DOHH2 (cell line): ENCODE measurements around the gene KANTR.
A peak's percentile ranks its signal among the peaks of the same experiment; 100 is the strongest.

Source experiments
- H3F3A ChIP-seq: fragments of 200-600 bp; sonication (generic), shearing (Covaris generic); 2 replicates; pipeline ENCODE4 v1.6.0; 2016; ENCODE audit warnings: antibody characterized with exemption, mild to moderate bottlenecking; ENCODE audit not compliant: control insufficient read depth, insufficient read depth
- H3K27ac ChIP-seq: fragments of 200-600 bp; sonication (generic); 2 replicates; pipeline ENCODE4 v1.5.1; 2014; ENCODE audit warnings: low read depth, mild to moderate bottlenecking, low read length, moderate library complexity
- H3K27me3 ChIP-seq: fragments of 200-600 bp; sonication (generic); 2 replicates; pipeline ENCODE4 v1.6.1; 2014; ENCODE audit warnings: mild to moderate bottlenecking, low read length, mixed read lengths; ENCODE audit not compliant: control insufficient read depth
- H3K36me3 ChIP-seq: fragments of 200-600 bp; sonication (generic); 2 replicates; pipeline ENCODE4 v1.6.1; 2014; ENCODE audit warnings: mild to moderate bottlenecking, low read length, moderate library complexity, mixed read lengths; ENCODE audit not compliant: control insufficient read depth
- H3K4me1 ChIP-seq: fragments of 200-600 bp; sonication (generic); 2 replicates; pipeline ENCODE4 v1.6.1; 2014; ENCODE audit warnings: mild to moderate bottlenecking, low read length, mixed read lengths; ENCODE audit not compliant: control insufficient read depth
- H3K4me2 ChIP-seq: fragments of 200-600 bp; sonication (generic); 2 replicates; pipeline ENCODE4 v1.6.0; 2014; ENCODE audit warnings: mild to moderate bottlenecking, low read length, moderate library complexity
- H3K4me3 ChIP-seq: fragments of 200-600 bp; sonication (generic); 2 replicates; pipeline ENCODE4 v1.5.1; 2014; ENCODE audit warnings: mild to moderate bottlenecking, low read length, mixed read lengths
- H3K79me2 ChIP-seq: fragments of 200-600 bp; sonication (generic); 2 replicates; pipeline ENCODE4 v1.6.1; 2014; ENCODE audit warnings: mild to moderate bottlenecking, low read length, mixed read lengths; ENCODE audit not compliant: control insufficient read depth
- H3K9me2 ChIP-seq: fragments of 200-600 bp; sonication (generic); replicated peaks from 2 replicates; pipeline ENCODE4 v1.6.1; 2014; ENCODE audit warnings: mild to moderate bottlenecking, low read length, mixed read lengths; ENCODE audit not compliant: control insufficient read depth
- H3K9me3 ChIP-seq: fragments of 200-600 bp; sonication (generic); 2 replicates; pipeline ENCODE4 v1.6.1; 2014; ENCODE audit warnings: antibody characterized with exemption, low read length, mixed read lengths; ENCODE audit not compliant: control insufficient read depth, insufficient read depth
- H4K20me1 ChIP-seq: fragments of 200-600 bp; sonication (generic); 2 replicates; pipeline ENCODE4 v1.6.0; 2014; ENCODE audit warnings: low read depth, mild to moderate bottlenecking, antibody characterized with exemption, low read length, moderate library complexity; ENCODE audit not compliant: control insufficient read depth, insufficient read depth
- CTCF ChIP-seq: fragments of 200-600 bp; sonication (generic); IDR thresholded peaks from one replicate; pipeline ENCODE4 v1.5.1; 2014; ENCODE audit warnings: antibody characterized with exemption, mild to moderate bottlenecking, low read depth, low read length; ENCODE audit not compliant: poor library complexity, severe bottlenecking
- EZH2phosphoT487 ChIP-seq: fragments of 200-600 bp; sonication (generic); IDR thresholded peaks from 2 replicates; pipeline ENCODE4 v1.6.1; 2017; ENCODE audit warnings: borderline replicate concordance, mild to moderate bottlenecking, antibody characterized with exemption, low read length, moderate library complexity, mixed read lengths

Gene KANTR

DNA sequence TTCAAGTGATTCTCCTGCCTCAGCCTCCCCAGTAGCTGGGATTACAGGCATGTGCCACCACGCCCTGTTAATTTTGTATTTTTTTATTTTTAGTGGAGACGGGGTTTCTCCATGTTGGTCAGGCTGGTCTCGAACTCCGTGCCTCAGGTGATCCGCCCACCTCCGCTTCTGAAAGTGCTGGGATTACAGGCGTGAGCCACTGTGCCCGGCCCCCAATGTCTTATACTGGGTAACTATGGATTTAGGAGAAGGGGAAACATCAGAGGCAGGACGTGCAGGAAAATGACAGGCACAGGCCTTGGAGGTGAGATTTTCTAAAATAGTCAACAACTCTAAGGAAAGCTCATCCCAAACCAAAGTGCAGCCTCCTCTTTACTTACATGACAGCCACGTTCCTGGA, 22.9 kb upstream of the KANTR start:
- Histone ChIP-seq H3K27me3 (no peaks in the 10 kb centered on the region), H3K9me3 (no peaks in the 10 kb centered on the region), H3K79me2 (no peaks in the 10 kb centered on the region), H3F3A (peaks cover 16% of the 10 kb centered on the region), H3K9me2 (no peaks in the 10 kb centered on the region), H3K36me3 (no peaks in the 10 kb centered on the region), H3K4me3 (peak overlapping the region; percentile 75), H3K27ac (peak overlapping the region; percentile 95), H4K20me1 (no peaks in the 10 kb centered on the region), H3K4me1 (peaks cover 25% of the 10 kb centered on the region), H3K4me2 (peak overlapping the region; percentile 75)
- TF ChIP-seq CTCF: no peak
- no peak for TF ChIP-seq EZH2phosphoT487

- H4K20me1 ChIP-seq: no peaks in the 10 kb centered on the region
- peak overlapping the region; percentile 75 for H3K4me2 ChIP-seq
- peak; percentile 65 for TF ChIP-seq CTCF
- TF ChIP-seq EZH2phosphoT487: no peak
- H3K9me2 ChIP-seq: no peaks in the 10 kb centered on the region
- H3K27me3 ChIP-seq: no peaks in the 10 kb centered on the region
- H3F3A ChIP-seq: peaks cover 16% of the 10 kb centered on the region
- H3K27ac ChIP-seq: peak overlapping the region; percentile 95
- H3K4me3 ChIP-seq: peak overlapping the region; percentile 75
- peaks cover 25% of the 10 kb centered on the region for H3K4me1 ChIP-seq
- no peaks in the 10 kb centered on the region for H3K79me2 ChIP-seq
- H3K36me3 ChIP-seq: no peaks in the 10 kb centered on the region
- H3K9me3 ChIP-seq: no peaks in the 10 kb centered on the region
Observed at GRCh38 chrX:53071604-53072417, 22.1 kb upstream of the KANTR start.

GRCh38 chrX:53072418-53073114, 21.4 kb upstream of the KANTR start:
- no peak for TF ChIP-seq CTCF
- TF ChIP-seq EZH2phosphoT487: no peak
- peak overlapping the region; percentile 95 for H3K27ac ChIP-seq
- H3K4me3 ChIP-seq: peak overlapping the region; percentile 75

More at GRCh38 chrX:53072418-53073114, 21.4 kb upstream of the KANTR start:
- H3K4me1 ChIP-seq: peaks cover 25% of the 10 kb centered on the region
- no peaks in the 10 kb centered on the region for H3K36me3 ChIP-seq
- no peaks in the 10 kb centered on the region for H4K20me1 ChIP-seq
- H3F3A ChIP-seq: peaks cover 16% of the 10 kb centered on the region
- H3K9me3 ChIP-seq: no peaks in the 10 kb centered on the region
- H3K9me2 ChIP-seq: no peaks in the 10 kb centered on the region
- H3K27me3 ChIP-seq: no peaks in the 10 kb centered on the region
- H3K4me2 ChIP-seq: peak overlapping the region; percentile 75
- no peaks in the 10 kb centered on the region for H3K79me2 ChIP-seq
